ENCODE measurements around the gene ZNF221. TPM values are rescaled to one million over a fixed set of nuclear protein-coding genes. Genes with fewer than 3 reads are reported as not detected.

ZNF221 gene
- total and polyA plus RNA-seq, 10 of the 15 experiments (the other 5 are each of a cell fraction or from before 2014, with no cell fraction given) = 0.15 to 1.7 (median 0.45) TPM; not detected in 1

- no peak for TF ChIP-seq ATF3 (IDR thresholded peaks at IDR 0.05; ENCODE audit: borderline replicate concordance, extremely low read depth, low read depth, low read length)
- 0 out of 2 replicates have a peak, but pooled peaks have one; percentile 9 for TF ChIP-seq NFYB (IDR thresholded peaks at IDR 0.05; ENCODE audit: insufficient read depth, low read depth, low read length)
- no peak for TF ChIP-seq RBBP5 (conservative IDR thresholded peaks at IDR 0.05)
- no peak for TF ChIP-seq REST (IDR thresholded peaks at IDR 0.05; ENCODE audit: low read depth, low read length)
- TF ChIP-seq SPI1 (IDR thresholded peaks at IDR 0.05; ENCODE audit: borderline replicate concordance, insufficient read depth, low read depth, low read length) = peak; percentile 87
- no peak for TF ChIP-seq JUND (IDR thresholded peaks at IDR 0.05; ENCODE audit: low read depth, low read length)
- no peak for TF ChIP-seq ZBTB40 (IDR thresholded peaks at IDR 0.05; ENCODE audit: borderline replicate concordance)
- TF ChIP-seq GABPA (IDR thresholded peaks at IDR 0.05; ENCODE audit: low read depth) = no peak
- TF ChIP-seq USF1 (IDR thresholded peaks at IDR 0.05; ENCODE audit: borderline replicate concordance, extremely low read length, insufficient read depth, low read depth, low read length) = no peak
- TF ChIP-seq CHD1 (IDR thresholded peaks at IDR 0.05; ENCODE audit: low read depth, low read length) = no peak
- TF ChIP-seq ATF7 (IDR thresholded peaks at IDR 0.05; ENCODE audit: low read depth) = no peak
- TF ChIP-seq BHLHE40 (IDR thresholded peaks at IDR 0.05; ENCODE audit: borderline replicate concordance in 1 of 2, low read depth in 2 of 2, low read length in 1 of 2) = peak; percentile 77 to 85
- no peak for TF ChIP-seq SP1 (IDR thresholded peaks at IDR 0.05; ENCODE audit: low read depth, low read length)
- TF ChIP-seq RUNX3 (IDR thresholded peaks at IDR 0.05; ENCODE audit: low read length) = no peak
- TF ChIP-seq ZBTB11 (CRISPR knock-in tag; IDR thresholded peaks at IDR 0.05) = no peak
Observed at GRCh38 chr19:43956827-43957226, 5.8 kb downstream of the ZNF221 start (continued).

Data from GM12878 (cell line).